GM23338 (cell line): Measurements from ENCODE around the gene HACL1. TPM values are rescaled to one million over a fixed set of nuclear protein-coding genes. Genes with fewer than 3 reads are reported as not detected.

Experiments used
- ATAC-seq: fragments of 200-7000 bp; cut with Tn5 transposase; 3 replicates; pipeline ENCODE4 v1.9.1; 2020
- DNase-seq: peaks from one replicate; pipeline ENCODE4 v3.0.0-alpha.2; 2015; ENCODE audit warnings: low spot score
- H2AFZ ChIP-seq: fragments of 200-600 bp; sonication (generic); 2 replicates; pipeline ENCODE4 v1.8.0; 2016; ENCODE audit warnings: antibody characterized with exemption, mild to moderate bottlenecking, moderate library complexity
- H3F3A ChIP-seq: fragments of 200-600 bp; sonication (generic); replicated peaks from 2 replicates; pipeline ENCODE4 v1.8.0; 2017; ENCODE audit warnings: antibody characterized with exemption, mixed run types, low read depth
- H3K27ac ChIP-seq: fragments of 200-600 bp; sonication (generic); 2 replicates; pipeline ENCODE4 v1.6.1; 2016; ENCODE audit warnings: low read depth
- H3K27me3 ChIP-seq: fragments of 200-600 bp; sonication (generic); 2 replicates; pipeline ENCODE4 v1.8.0; 2016; ENCODE audit warnings: mild to moderate bottlenecking, mixed run types, moderate library complexity; ENCODE audit not compliant: insufficient read depth
- H3K36me3 ChIP-seq: fragments of 200-600 bp; sonication (generic); 2 replicates; pipeline ENCODE4 v1.8.0; 2016; ENCODE audit warnings: mild to moderate bottlenecking; ENCODE audit not compliant: insufficient read depth
- H3K4me1 ChIP-seq: fragments of 200-600 bp; sonication (generic); 2 replicates; pipeline ENCODE4 v1.8.0; 2016; ENCODE audit warnings: mild to moderate bottlenecking, moderate library complexity; ENCODE audit not compliant: insufficient read depth
- H3K4me2 ChIP-seq: fragments of 200-600 bp; sonication (generic); 2 replicates; pipeline ENCODE4 v1.7.1; 2017; ENCODE audit warnings: mixed run types
- H3K4me3 ChIP-seq: fragments of 200-600 bp; sonication (generic); 2 replicates; pipeline ENCODE4 v1.6.1; 2016; ENCODE audit warnings: mixed run types
- H3K79me2 ChIP-seq: fragments of 200-600 bp; sonication (generic); replicated peaks from 2 replicates; pipeline ENCODE4 v1.8.0; 2017; ENCODE audit warnings: mild to moderate bottlenecking; ENCODE audit not compliant: insufficient read depth
- H3K9me2 ChIP-seq: fragments of 200-600 bp; sonication (generic); 2 replicates; pipeline ENCODE4 v1.8.0; 2017; ENCODE audit not compliant: insufficient read depth
- H4K20me1 ChIP-seq: fragments of 200-600 bp; sonication (generic); replicated peaks from 2 replicates; pipeline ENCODE4 v1.8.0; 2017; ENCODE audit warnings: mild to moderate bottlenecking; ENCODE audit not compliant: insufficient read depth
- H3K27ac Mint-ChIP-seq: 2 replicates; pipeline ENCODE4 v1.8.0; 2020; ENCODE audit warnings: inconsistent platforms, mild to moderate bottlenecking, moderate library complexity, mixed read lengths
- H3K27me3 Mint-ChIP-seq: 3 replicates; pipeline ENCODE4 v1.8.0; 2022; ENCODE audit warnings: low read depth, mild to moderate bottlenecking, moderate library complexity, mixed read lengths, inconsistent platforms; ENCODE audit not compliant: insufficient read depth, poor library complexity
- H3K36me3 Mint-ChIP-seq: 3 replicates; pipeline ENCODE4 v1.8.0; 2021; ENCODE audit warnings: low read depth, mild to moderate bottlenecking, inconsistent platforms, moderate library complexity, mixed read lengths
- H3K4me1 Mint-ChIP-seq: 3 replicates; pipeline ENCODE4 v1.8.0; 2020; ENCODE audit warnings: mild to moderate bottlenecking, inconsistent platforms, mixed read lengths
- H3K4me3 Mint-ChIP-seq: 3 replicates; pipeline ENCODE4 v1.8.0; 2021; ENCODE audit warnings: moderate library complexity, mild to moderate bottlenecking, inconsistent platforms, mixed read lengths
- H3K9me3 Mint-ChIP-seq: 3 replicates; pipeline ENCODE4 v1.8.0; 2020; ENCODE audit warnings: moderate library complexity, mild to moderate bottlenecking, inconsistent platforms, mixed read lengths
- ETS1 ChIP-seq: IDR thresholded peaks from 2 replicates; pipeline ENCODE4 v1.6.1; 2016; ENCODE audit warnings: antibody characterized with exemption
- JUNB ChIP-seq: IDR thresholded peaks from one replicate; pipeline ENCODE4 v1.6.1; 2016; ENCODE audit warnings: antibody characterized with exemption; ENCODE audit not compliant: unreplicated experiment
- NANOG ChIP-seq: IDR thresholded peaks from 2 replicates; pipeline ENCODE4 v1.6.1; 2016; ENCODE audit warnings: antibody characterized with exemption, borderline replicate concordance
- POLR2AphosphoS5 ChIP-seq: IDR thresholded peaks from 2 replicates; pipeline ENCODE4 v1.6.1; 2016; ENCODE audit warnings: antibody characterized with exemption, low read depth
- REST ChIP-seq: IDR thresholded peaks from one replicate; pipeline ENCODE4 v1.6.1; 2018; ENCODE audit warnings: antibody characterized with exemption; ENCODE audit not compliant: unreplicated experiment
- ZNF114 ChIP-seq: fragments of 250-450 bp; sonication (Bioruptor Pico); IDR thresholded peaks from 2 replicates; pipeline ENCODE4 v1.5.0; 2020; ENCODE audit warnings: mild to moderate bottlenecking, moderate library complexity
- polyA plus RNA-seq: library from polyadenylated mRNA; unstranded; fragments of >200 nt; fragmentation: Nextera tagmentation; extraction: Ambion mirVana; gene quantifications from 2 replicates; pipeline ENCODE4 v1.2.1, GENCODE V29; 2016
- total RNA-seq: library from RNA; depleted of rRNA; stranded (reverse); fragments of >200 nt; shearing (Covaris generic); gene quantifications from 2 replicates; pipeline ENCODE4 v1.2.3, GENCODE V29; 2014
- TF ChIP-seq, protein P1 (sequence below), 2 experiments: fragments of 200-600 bp in 1 of 2; sonication (generic) in 1 of 2; conservative IDR thresholded peaks; 2 replicates each; pipeline versions ENCODE4 v1.5.1 to v1.6.1; 2016 to 2017; ENCODE audit warnings: antibody characterized with exemption in 2 of 2, low read depth in 2 of 2, mild to moderate bottlenecking in 2 of 2, moderate library complexity in 1 of 2

HACL1 gene
- total and polyA plus RNA-seq, 2 experiments from 2014 or later: 19.6 to 33.5 TPM

DNA sequence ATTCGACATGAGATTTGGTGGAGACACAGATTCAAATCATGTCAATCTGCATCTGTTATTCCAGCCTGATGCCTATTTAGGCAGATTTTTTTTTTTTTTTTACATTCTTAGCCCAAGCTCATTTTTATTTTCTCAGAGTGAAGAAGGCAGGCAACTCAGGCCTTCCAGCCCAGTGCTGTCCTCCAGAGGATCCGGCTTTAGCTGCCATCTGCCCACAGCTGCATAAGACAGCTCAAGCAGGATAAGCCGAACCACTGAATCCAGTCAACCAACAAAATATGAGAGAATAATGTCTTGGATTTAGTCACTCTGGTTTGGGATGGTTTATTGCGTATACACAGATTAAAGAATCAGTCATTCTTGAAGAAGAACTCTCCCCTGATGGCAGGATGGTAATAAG, 60.0 kb downstream of the HACL1 start (continued):
- no peak for TF ChIP-seq REST
- TF ChIP-seq NANOG: no peak
- TF ChIP-seq, protein P1, sequence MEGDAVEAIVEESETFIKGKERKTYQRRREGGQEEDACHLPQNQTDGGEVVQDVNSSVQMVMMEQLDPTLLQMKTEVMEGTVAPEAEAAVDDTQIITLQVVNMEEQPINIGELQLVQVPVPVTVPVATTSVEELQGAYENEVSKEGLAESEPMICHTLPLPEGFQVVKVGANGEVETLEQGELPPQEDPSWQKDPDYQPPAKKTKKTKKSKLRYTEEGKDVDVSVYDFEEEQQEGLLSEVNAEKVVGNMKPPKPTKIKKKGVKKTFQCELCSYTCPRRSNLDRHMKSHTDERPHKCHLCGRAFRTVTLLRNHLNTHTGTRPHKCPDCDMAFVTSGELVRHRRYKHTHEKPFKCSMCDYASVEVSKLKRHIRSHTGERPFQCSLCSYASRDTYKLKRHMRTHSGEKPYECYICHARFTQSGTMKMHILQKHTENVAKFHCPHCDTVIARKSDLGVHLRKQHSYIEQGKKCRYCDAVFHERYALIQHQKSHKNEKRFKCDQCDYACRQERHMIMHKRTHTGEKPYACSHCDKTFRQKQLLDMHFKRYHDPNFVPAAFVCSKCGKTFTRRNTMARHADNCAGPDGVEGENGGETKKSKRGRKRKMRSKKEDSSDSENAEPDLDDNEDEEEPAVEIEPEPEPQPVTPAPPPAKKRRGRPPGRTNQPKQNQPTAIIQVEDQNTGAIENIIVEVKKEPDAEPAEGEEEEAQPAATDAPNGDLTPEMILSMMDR (conservative IDR thresholded peaks at IDR 0.05; ENCODE audit: low read depth in 2 of 2): no peak
- TF ChIP-seq POLR2AphosphoS5: no peak
- TF ChIP-seq JUNB: no peak
- TF ChIP-seq ZNF114 (CRISPR knock-in tag): no peak

DNA sequence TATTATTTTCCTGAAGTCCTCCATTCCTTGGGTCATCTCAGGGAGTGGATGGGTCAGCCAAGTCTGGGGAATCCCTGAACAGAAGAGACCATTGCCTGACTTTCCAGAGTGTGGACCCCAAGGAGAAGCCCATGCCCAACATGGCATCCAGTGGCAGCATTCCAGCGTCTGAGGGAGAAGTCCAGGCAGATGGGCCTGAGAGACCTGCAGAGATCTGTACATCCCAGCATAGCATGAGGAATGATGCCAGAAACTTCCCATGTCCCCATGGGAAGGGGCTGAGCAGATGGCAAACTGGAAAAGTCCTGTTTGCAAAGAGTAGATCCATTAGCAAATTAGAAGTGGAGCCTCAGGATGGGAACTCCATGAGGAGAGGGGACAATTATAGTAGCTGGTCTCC, 62.3 kb downstream of the HACL1 start:
- no peak overlapping the region for H3K4me3 Mint-ChIP-seq
- ATAC-seq: no peak

More for the DNA sequence above, 62.3 kb downstream of the HACL1 start:
- no peaks in the 10 kb centered on the region for H3K36me3 ChIP-seq
- no peaks in the 10 kb centered on the region for H3K4me1 Mint-ChIP-seq
- no peaks in the 10 kb centered on the region for H3K36me3 Mint-ChIP-seq
- no peak for DNase-seq
- no peaks in the 10 kb centered on the region for H3K79me2 ChIP-seq
- no peak overlapping the region for H3K27ac ChIP-seq
- no peak for TF ChIP-seq ETS1
- no peaks in the 10 kb centered on the region for H3K27me3 Mint-ChIP-seq
- H3K27me3 ChIP-seq: no peaks in the 10 kb centered on the region
- H3K4me2 ChIP-seq: no peak overlapping the region
- H3K4me3 ChIP-seq: no peak overlapping the region
- no peak overlapping the region for H2AFZ ChIP-seq
- H4K20me1 ChIP-seq: no peaks in the 10 kb centered on the region; the same call in 1 of the 2 replicates
- H3K27ac Mint-ChIP-seq: no peak overlapping the region
- no peaks in the 10 kb centered on the region for H3F3A ChIP-seq
- H3K9me2 ChIP-seq: no peaks in the 10 kb centered on the region
- no peaks in the 10 kb centered on the region for H3K4me1 ChIP-seq
- no peaks in the 10 kb centered on the region for H3K9me3 Mint-ChIP-seq
